ENCODE measurements around the gene DNER. TPM values are rescaled to one million over a fixed set of nuclear protein-coding genes. Genes with fewer than 3 reads are reported as not detected.
"Not testable (repeated sequence)": the region's sequence is repeated elsewhere in the genome, so short reads cannot be mapped to it uniquely, and the experiment has no call there.

DNER gene
- total and polyA plus RNA-seq, 10 of the 15 experiments (the other 5 are each of a cell fraction or from before 2014, with no cell fraction given) = 0.04 to 0.08 (median 0.07) TPM; not detected in 7

DNA sequence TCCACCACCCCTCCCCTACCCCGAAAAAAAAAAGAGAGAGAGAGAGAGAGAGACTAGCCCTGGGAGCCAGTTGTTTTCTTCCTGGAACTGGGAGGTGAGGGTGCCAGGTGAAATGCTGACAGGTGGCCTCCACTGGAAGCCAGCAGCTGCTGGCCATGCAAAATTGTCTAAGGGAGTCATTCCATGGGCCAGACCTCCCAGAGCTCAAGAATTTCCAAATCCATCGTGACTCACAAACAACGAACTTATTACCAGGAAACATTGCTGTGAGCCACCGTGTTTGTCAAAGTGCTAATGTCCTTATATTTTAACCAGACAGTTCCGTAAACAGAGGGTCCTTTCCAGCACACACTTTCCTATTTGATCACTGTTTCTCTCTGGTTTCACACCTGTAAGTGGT is 374.7 kb downstream of the DNER start:
- Histone ChIP-seq H2AFZ (ENCODE audit: control insufficient read depth, low read depth, low read length) (no peak overlapping the region), H3K4me3 (no peak overlapping the region), H4K20me1 (ENCODE audit: control insufficient read depth, insufficient read depth) (no peaks in the 10 kb centered on the region; the same call in 1 of the 2 replicates), H3K27me3 (replicated peaks in 1 of 2; ENCODE audit: control insufficient read depth in 2 of 2, insufficient read depth in 2 of 2, low read length in 1 of 2) (no peaks in the 10 kb centered on the region), H3K4me1 (ENCODE audit: control insufficient read depth, insufficient read depth, low read length) (no peaks in the 10 kb centered on the region), H3K4me2 (ENCODE audit: control insufficient read depth, insufficient read depth) (no peak overlapping the region), H3K9ac (ENCODE audit: control insufficient read depth, insufficient read depth, low read length) (no peak overlapping the region), H3K27ac (ENCODE audit: control insufficient read depth, insufficient read depth) (no peak overlapping the region), H3K79me2 (ENCODE audit: control insufficient read depth, insufficient read depth, low read length) (no peaks in the 10 kb centered on the region), H3K9me3 (replicated peaks; ENCODE audit: control insufficient read depth, insufficient read depth, low read length) (no peaks in the 10 kb centered on the region), H3K36me3 (ENCODE audit: control insufficient read depth in 2 of 2, insufficient read depth in 2 of 2, low read length in 1 of 2) (no peaks in the 10 kb centered on the region)
- ChIA-PET RAD21 (ENCODE audit: unreplicated experiment) (no interaction called here), CTCF (no interaction called here), POLR2A (no interaction called here), SMC1A (ENCODE audit: uncharacterized antibody, unreplicated experiment) (no interaction called here)
- intact Hi-C loops (cut with micrococcal nuclease; ENCODE audit: unreplicated experiment) = loop anchor here (5.0 kb wide), 1 partner anchor 248 kb away; no protein-coding TSS in a partner anchor
- DNase-seq (ENCODE audit: low read depth, low spot score) = no peak
- in situ Hi-C loops (cut with MboI) = no loop called here
- no peak for TF ChIP-seq NR2C1 (IDR thresholded peaks at IDR 0.05)
- TF ChIP-seq ELK1 (IDR thresholded peaks at IDR 0.05; ENCODE audit: low read depth, low read length) = no peak
- TF ChIP-seq ZSCAN29 (IDR thresholded peaks at IDR 0.05) = no peak
- TF ChIP-seq, protein P1, sequence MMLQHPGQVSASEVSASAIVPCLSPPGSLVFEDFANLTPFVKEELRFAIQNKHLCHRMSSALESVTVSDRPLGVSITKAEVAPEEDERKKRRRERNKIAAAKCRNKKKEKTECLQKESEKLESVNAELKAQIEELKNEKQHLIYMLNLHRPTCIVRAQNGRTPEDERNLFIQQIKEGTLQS (IDR thresholded peaks at IDR 0.05; ENCODE audit: borderline replicate concordance, extremely low read depth, low read depth, low read length) = no peak
- no peak for TF ChIP-seq NBN (IDR thresholded peaks at IDR 0.05)
- no peak for TF ChIP-seq MTA2 (IDR thresholded peaks at IDR 0.05; ENCODE audit: low read depth)
- no peak for TF ChIP-seq TCF7 (IDR thresholded peaks at IDR 0.05; ENCODE audit: borderline replicate concordance)
- TF ChIP-seq RCOR1 (conservative IDR thresholded peaks at IDR 0.05; ENCODE audit: low read depth, low read length) = no peak
- no peak for TF ChIP-seq FOS (IDR thresholded peaks at IDR 0.05; ENCODE audit: borderline replicate concordance, extremely low read depth, insufficient read length)
- no peak for TF ChIP-seq ZNF274 (IDR thresholded peaks at IDR 0.05; ENCODE audit: insufficient read depth, insufficient read length)
- TF ChIP-seq NFYB (IDR thresholded peaks at IDR 0.05; ENCODE audit: insufficient read depth, low read depth, low read length) = no peak
- BruUV-seq (replicated peaks) = no TSS peak
- no peak for ATAC-seq
- WGBS (ENCODE audit: insufficient coverage, insufficient replicate concordance, low lambda C conversion rate, missing lambda C conversion rate) = 12% methylated on average over 4 of the region's 5 CpGs
- FAIRE-seq = no peak

DNA sequence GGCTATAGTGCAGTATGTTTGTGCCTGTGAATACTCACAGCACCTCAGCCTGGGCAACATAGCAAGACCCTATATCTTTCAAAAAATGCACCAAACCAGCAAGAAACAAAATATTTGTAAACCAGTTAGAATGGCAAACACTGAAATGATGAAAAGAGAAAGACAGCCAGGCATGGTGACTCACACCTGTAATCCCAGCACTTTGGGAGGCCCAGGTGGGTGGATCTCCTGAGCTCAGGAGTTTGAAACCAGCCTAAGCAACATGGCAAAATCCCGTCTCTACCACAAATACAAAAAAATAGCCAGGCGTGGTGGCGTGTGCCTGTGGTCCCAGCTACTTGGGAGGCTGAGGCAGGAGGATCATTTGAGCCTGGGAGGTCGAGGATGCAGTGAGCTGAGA is 375.2 kb downstream of the DNER start:
- H4K20me1 ChIP-seq (ENCODE audit: control insufficient read depth, insufficient read depth); H3K79me2 ChIP-seq (ENCODE audit: control insufficient read depth, insufficient read depth, low read length); H2AFZ ChIP-seq (ENCODE audit: control insufficient read depth, low read depth, low read length); RAD21 ChIA-PET (ENCODE audit: unreplicated experiment); SMC1A ChIA-PET (ENCODE audit: uncharacterized antibody, unreplicated experiment); in situ Hi-C loops (cut with MboI); H3K4me3 ChIP-seq; FAIRE-seq; H3K9ac ChIP-seq (ENCODE audit: control insufficient read depth, insufficient read depth, low read length); DNase-seq (ENCODE audit: low read depth, low spot score); POLR2A ChIA-PET; H3K4me2 ChIP-seq (ENCODE audit: control insufficient read depth, insufficient read depth); CTCF ChIA-PET; H3K4me1 ChIP-seq (ENCODE audit: control insufficient read depth, insufficient read depth, low read length); intact Hi-C loops (cut with micrococcal nuclease; ENCODE audit: unreplicated experiment); H3K27ac ChIP-seq (ENCODE audit: control insufficient read depth, insufficient read depth); H3K36me3 ChIP-seq (ENCODE audit: control insufficient read depth in 2 of 2, insufficient read depth in 2 of 2, low read length in 1 of 2); H3K27me3 ChIP-seq (replicated peaks in 1 of 2; ENCODE audit: control insufficient read depth in 2 of 2, insufficient read depth in 2 of 2, low read length in 1 of 2); BruUV-seq (replicated peaks); ATAC-seq; H3K9me3 ChIP-seq (replicated peaks; ENCODE audit: control insufficient read depth, insufficient read depth, low read length): not testable (repeated sequence)
- WGBS (ENCODE audit: insufficient coverage, insufficient replicate concordance, low lambda C conversion rate, missing lambda C conversion rate) = 0% methylated on average over 4 of the region's 4 CpGs
